GM13977 (cell line): ENCODE results near the gene TFPI.

ENCODE experiments used
- DNase-seq: peaks from one replicate; pipeline ENCODE4 v3.0.0; 2012; ENCODE audit warnings: low spot score
- in situ Hi-C: fragments of 300-500 bp; cut with MboI; formaldehyde crosslinking; loops from one replicate; pipeline ENCODE4 v1.12.0; 2022; ENCODE audit warnings: low sequenced_read_pairs, low pct_unique_long_range_greater_than_20kb, mixed read lengths, inconsistent platforms; ENCODE audit not compliant: unreplicated experiment
- TF ChIP-seq, protein P1 (sequence below): IDR thresholded peaks from 2 replicates; pipeline ENCODE4 v1.5.1; 2012; ENCODE audit warnings: mild to moderate bottlenecking, control low read depth; ENCODE audit not compliant: insufficient read depth; ENCODE audit errors: extremely low read depth, missing control alignments

TFPI gene

DNA sequence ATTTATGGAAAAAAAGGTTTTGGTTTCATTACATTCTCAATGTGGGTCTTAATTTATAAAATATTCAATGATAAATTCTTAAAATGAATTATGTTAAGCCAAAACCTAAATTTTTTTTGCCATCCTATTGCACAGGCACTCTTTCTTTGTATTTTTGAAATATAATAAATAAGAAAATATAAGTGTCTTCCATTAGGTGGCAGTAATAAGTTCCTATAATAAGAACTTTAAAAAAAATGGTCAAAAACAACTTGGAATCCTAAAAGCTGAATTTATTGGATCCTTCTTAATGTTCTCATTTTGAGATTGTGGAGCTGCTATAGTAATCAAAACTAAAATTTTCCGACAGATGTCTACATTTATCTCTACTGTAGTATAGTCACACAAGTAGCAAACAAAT, 111.9 kb downstream of the TFPI start:
- TF ChIP-seq, protein P1, sequence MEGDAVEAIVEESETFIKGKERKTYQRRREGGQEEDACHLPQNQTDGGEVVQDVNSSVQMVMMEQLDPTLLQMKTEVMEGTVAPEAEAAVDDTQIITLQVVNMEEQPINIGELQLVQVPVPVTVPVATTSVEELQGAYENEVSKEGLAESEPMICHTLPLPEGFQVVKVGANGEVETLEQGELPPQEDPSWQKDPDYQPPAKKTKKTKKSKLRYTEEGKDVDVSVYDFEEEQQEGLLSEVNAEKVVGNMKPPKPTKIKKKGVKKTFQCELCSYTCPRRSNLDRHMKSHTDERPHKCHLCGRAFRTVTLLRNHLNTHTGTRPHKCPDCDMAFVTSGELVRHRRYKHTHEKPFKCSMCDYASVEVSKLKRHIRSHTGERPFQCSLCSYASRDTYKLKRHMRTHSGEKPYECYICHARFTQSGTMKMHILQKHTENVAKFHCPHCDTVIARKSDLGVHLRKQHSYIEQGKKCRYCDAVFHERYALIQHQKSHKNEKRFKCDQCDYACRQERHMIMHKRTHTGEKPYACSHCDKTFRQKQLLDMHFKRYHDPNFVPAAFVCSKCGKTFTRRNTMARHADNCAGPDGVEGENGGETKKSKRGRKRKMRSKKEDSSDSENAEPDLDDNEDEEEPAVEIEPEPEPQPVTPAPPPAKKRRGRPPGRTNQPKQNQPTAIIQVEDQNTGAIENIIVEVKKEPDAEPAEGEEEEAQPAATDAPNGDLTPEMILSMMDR, result no peak
- no peak for DNase-seq
- in situ Hi-C loops, result loop anchor here (25.0 kb wide), 1 partner anchor 280 kb away; no protein-coding TSS in a partner anchor

DNA sequence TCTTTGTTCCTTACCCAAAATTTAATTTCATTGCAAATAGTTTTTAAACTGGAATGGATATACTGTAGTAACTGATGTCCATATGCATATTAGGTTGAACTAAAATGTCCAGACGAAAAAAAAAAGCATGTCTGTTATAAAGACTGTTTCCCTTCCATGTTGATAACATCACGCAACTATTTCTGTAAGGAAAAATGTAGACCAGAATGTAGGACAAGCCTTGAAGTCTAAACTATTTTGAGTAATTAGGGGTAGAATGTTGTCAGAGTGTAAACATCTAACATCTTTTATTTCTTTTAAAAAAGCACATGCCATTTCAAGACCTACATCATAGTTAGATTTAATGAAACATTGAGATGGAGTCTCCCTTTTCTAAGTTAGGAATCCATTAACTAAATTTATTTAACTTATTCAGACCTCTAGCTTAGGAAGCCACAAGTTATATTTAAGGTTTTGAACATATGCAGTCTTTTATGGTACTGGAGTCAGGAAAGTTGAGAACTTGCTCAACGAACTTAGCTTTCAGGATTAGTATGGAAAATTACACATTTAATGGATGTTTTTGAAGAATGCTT, 114.0 kb downstream of the TFPI start:
- TF ChIP-seq, protein P1, result no peak
- no peak for DNase-seq
- in situ Hi-C loops, result loop anchor here (25.0 kb wide), 1 partner anchor 278 kb away; no protein-coding TSS in a partner anchor

DNA sequence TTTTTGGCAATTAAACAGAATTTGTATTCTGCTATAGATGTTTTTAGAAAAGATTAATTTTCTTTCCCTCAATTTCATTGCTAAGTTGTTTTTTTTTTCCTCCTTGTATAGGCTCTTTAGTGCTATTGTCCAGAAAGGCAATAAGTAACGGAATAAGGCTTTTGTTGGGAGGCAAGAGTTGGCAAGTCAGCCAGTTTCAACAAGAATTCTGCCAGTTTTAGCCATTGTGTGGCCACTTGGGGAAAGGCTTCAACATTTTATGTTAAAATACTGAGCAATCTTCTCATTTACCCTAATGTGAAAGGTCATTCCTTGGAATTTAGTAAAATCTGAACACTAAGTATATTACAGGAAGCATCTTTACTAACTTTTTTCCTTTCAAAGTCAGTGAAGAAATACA, 115.8 kb downstream of the TFPI start:
- no peak for DNase-seq
- TF ChIP-seq, protein P1, result no peak
- in situ Hi-C loops, result loop anchor here (25.0 kb wide), 1 partner anchor 276 kb away; no protein-coding TSS in a partner anchor

DNA sequence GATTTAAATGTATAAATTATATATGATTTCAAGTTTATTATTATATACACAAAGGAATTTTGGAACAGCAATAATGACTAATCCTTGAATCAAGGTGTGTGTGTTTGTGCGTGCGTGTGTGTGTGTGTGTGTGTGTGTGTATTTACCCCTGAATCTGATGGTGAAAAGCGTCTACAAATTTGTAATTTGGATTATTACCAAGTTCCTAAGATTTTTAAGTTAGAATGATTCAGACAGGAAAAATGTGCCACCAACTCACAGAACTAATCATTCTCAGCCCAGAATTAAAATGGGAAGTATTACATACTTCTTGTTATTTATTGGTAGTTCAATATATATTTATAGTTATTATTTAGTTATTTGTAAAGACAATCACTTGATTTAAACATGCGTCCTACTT, 118.5 kb downstream of the TFPI start:
- TF ChIP-seq, protein P1, result no peak
- DNase-seq, result no peak
- in situ Hi-C loops, result loop anchor here (25.0 kb wide), 1 partner anchor 273 kb away; no protein-coding TSS in a partner anchor

DNA sequence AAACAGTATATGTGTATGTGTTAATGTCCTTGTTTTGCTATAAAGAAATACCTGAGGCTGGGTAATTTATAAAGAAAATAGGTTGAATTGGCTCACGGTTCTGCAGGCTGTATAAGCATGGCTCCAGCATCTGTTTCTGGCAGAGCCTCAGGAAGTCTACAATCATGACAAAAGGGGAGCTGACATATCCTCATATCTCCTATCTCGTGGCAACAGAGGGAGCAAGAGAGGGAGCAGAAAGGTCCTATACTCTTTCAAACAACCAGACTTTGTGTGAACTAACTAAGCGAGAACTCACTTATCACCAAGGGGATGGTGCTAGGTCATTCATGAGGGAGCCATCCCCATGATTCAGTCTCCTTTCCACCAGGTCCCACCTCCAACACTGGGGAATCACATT, 119.2 kb downstream of the TFPI start:
- in situ Hi-C loops, result loop anchor here (25.0 kb wide), 1 partner anchor 273 kb away; no protein-coding TSS in a partner anchor
- TF ChIP-seq, protein P1, result no peak
- DNase-seq, result no peak

DNA sequence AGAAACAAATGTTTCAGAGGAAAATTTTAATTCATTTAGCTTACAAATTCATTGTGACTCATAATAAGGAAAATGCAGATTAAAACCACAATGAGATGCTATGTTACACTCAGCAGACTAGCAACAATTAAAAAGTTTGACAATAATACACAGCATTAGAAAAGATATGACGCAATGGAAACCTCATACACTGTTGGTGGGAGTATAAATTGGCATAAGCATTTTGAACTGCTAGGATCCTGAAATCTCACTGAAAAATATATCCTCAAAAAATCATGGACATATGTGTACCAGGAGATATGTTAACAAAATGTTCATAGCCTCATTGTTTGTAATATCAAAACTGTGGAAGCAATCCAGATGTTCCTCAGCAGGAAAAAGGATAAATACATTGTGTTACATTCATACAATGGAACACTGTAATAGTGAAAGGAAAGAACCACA, 119.9 kb downstream of the TFPI start:
- in situ Hi-C loops, result loop anchor here (25.0 kb wide), 1 partner anchor 272 kb away; no protein-coding TSS in a partner anchor
- no peak for DNase-seq
- TF ChIP-seq, protein P1, result no peak
